GM12878 (cell line): ENCODE results near the gene SFXN5. TPM values are rescaled to one million over a fixed set of nuclear protein-coding genes. Genes with fewer than 3 reads are reported as not detected.

Source experiments
- BMI1 ChIP-seq: fragments of 450-650 bp; IDR thresholded peaks from 2 replicates; pipeline ENCODE4 v1.6.1; 2016; ENCODE audit warnings: mild to moderate bottlenecking, moderate library complexity, borderline replicate concordance
- EGR1 ChIP-seq, 2 experiments: IDR thresholded peaks; 1 replicate in 1 of 2; 2 replicates in 1 of 2; pipeline ENCODE4 v1.6.1; 2011 to 2012; ENCODE audit warnings: low read depth in 2 of 2, low read length in 2 of 2, borderline replicate concordance in 1 of 2, mild to moderate bottlenecking in 1 of 2, moderate library complexity in 1 of 2
- IKZF2 ChIP-seq, 2 experiments: fragments of 450-650 bp; IDR thresholded peaks; 2 replicates each; pipeline ENCODE4 v1.6.1; 2017; ENCODE audit warnings: mild to moderate bottlenecking in 2 of 2, moderate library complexity in 2 of 2
- IRF3 ChIP-seq: fragments of 450-650 bp; IDR thresholded peaks from 2 replicates; pipeline ENCODE4 v1.6.1; 2014; ENCODE audit warnings: mild to moderate bottlenecking
- MXI1 ChIP-seq: fragments of 150-350 bp; IDR thresholded peaks from 2 replicates; pipeline ENCODE4 v1.6.1; 2011; ENCODE audit warnings: low read depth, mild to moderate bottlenecking, inconsistent platforms, low read length, improper control_type of control experiment
- NBN ChIP-seq: fragments of 450-650 bp; IDR thresholded peaks from 2 replicates; pipeline ENCODE4 v1.6.1; 2016
- NFYB ChIP-seq: IDR thresholded peaks from 2 replicates; pipeline ENCODE4 v1.6.1; 2011; ENCODE audit warnings: low read depth, mild to moderate bottlenecking, low read length, improper control_type of control experiment, moderate library complexity; ENCODE audit not compliant: insufficient read depth
- RFX5 ChIP-seq: IDR thresholded peaks from 2 replicates; pipeline ENCODE4 v1.6.1; 2011; ENCODE audit warnings: low read depth, low read length, improper control_type of control experiment
- SMARCA5 ChIP-seq: fragments of 450-650 bp; IDR thresholded peaks from 2 replicates; pipeline ENCODE4 v1.6.1; 2017; ENCODE audit warnings: mild to moderate bottlenecking
- ZBTB11 ChIP-seq: fragments of 450-650 bp; formaldehyde crosslinking; IDR thresholded peaks from 2 replicates; pipeline ENCODE4 v1.5.0; 2022; ENCODE audit warnings: mild to moderate bottlenecking, missing genetic modification characterization
- ZBTB33 ChIP-seq: fragments of 450-650 bp; IDR thresholded peaks from 2 replicates; pipeline ENCODE4 v1.6.1; 2017; ENCODE audit warnings: mild to moderate bottlenecking
- ZNF687 ChIP-seq: fragments of 450-650 bp; IDR thresholded peaks from 2 replicates; pipeline ENCODE4 v1.6.1; 2017; ENCODE audit warnings: mild to moderate bottlenecking, moderate library complexity
- ZSCAN29 ChIP-seq: fragments of 450-650 bp; IDR thresholded peaks from 2 replicates; pipeline ENCODE4 v1.6.1; 2017; ENCODE audit warnings: mild to moderate bottlenecking, moderate library complexity
- polyA plus RNA-seq, 11 experiments: library from polyadenylated mRNA; depleted of rRNA in 4 of 11; unstranded in 6 of 11; stranded (reverse) in 5 of 11; fragments of >200 nt; fragmentation: Nextera tagmentation in 4 of 11; fragmentation: Illumina TruSeq in 1 of 11; extraction: Ambion mirVana in 4 of 11; extraction: Trizol in 1 of 11; gene quantifications; 1 replicate in 1 of 11; 2 replicates in 10 of 11; pipeline versions ENCODE4 v1.2.1 to v1.2.3, GENCODE V29; 2011 to 2016; ENCODE audit warnings: inconsistent platforms in 2 of 11, missing spikeins in 2 of 11, low read depth in 1 of 11
- total RNA-seq, 4 experiments: library from RNA; depleted of rRNA in 3 of 4; stranded (reverse); fragments of >200 nt in 3 of 4; fragmentation: Illumina TruSeq in 1 of 4; extraction: Trizol in 1 of 4; gene quantifications; 2 replicates each; pipeline versions ENCODE4 v1.2.1 to v1.2.3, GENCODE V29; 2013 to 2021

SFXN5 gene
- total and polyA plus RNA-seq, 10 of the 15 experiments (the other 5 are each of a cell fraction or from before 2014, with no cell fraction given) = 3.3 to 15.9 (median 11.2) TPM

- TF ChIP-seq ZNF687 = peak; percentile 7; the same call in 1 of the 2 replicates
- TF ChIP-seq RFX5 = no peak
- TF ChIP-seq ZBTB33 = no peak
- TF ChIP-seq NBN = peak; percentile 44; the same call in 1 of the 2 replicates
- TF ChIP-seq ZBTB11 (CRISPR knock-in tag) = no peak
- peak; percentile 53; the same call in 1 of the 2 replicates for TF ChIP-seq NFYB
- no peak for TF ChIP-seq IRF3
- TF ChIP-seq ZSCAN29 = peak; percentile 86
- TF ChIP-seq EGR1 (IDR thresholded peaks at IDR 0.05; ENCODE audit: borderline replicate concordance in 1 of 2, low read depth in 2 of 2, low read length in 2 of 2) = peak in 1 of 2 experiments; percentile 14; a peak in 1 of 3 replicates
- TF ChIP-seq IKZF2 (IDR thresholded peaks at IDR 0.05) = peak in 1 of 2 experiments; percentile 10; a peak in 3 of 4 replicates
- TF ChIP-seq MXI1 = no peak; the same call in 1 of the 2 replicates
- TF ChIP-seq SMARCA5 = no peak
- 0 out of 2 replicates have a peak, but pooled peaks have one; percentile 27 for TF ChIP-seq BMI1
These were observed 154.2 kb downstream of the SFXN5 start, which contains the start of gene EMX1 (continued) for GRCh38 chr2:72917138-72917876.
